Calu3 (cell line): ENCODE results near the gene HSDL1. TPM values are rescaled to one million over a fixed set of nuclear protein-coding genes. Genes with fewer than 3 reads are reported as not detected.
A peak's percentile ranks its signal among the peaks of the same experiment; 100 is the strongest.

Source experiments
- BruUV-seq: library from RNA; stranded (reverse); fragments of 400-500 nt; replicated peaks from 2 replicates; lab custom pipeline; 2021; lab: Mats Ljungman, UMichigan
- CTCF ChIA-PET: fragments of 300-600 bp; sonication (Branson Sonifier 250); formaldehyde crosslinking; loops from one replicate; lab custom pipeline; 2022; ENCODE audit warnings: antibody characterized with exemption; lab: Charles Lee
- DNase-seq: peaks from one replicate; pipeline ENCODE4 v3.0.0; 2022
- H3K27ac Mint-ChIP-seq: one replicate; pipeline ENCODE4 v1.8.0; 2022; ENCODE audit warnings: mixed read lengths; ENCODE audit not compliant: unreplicated experiment
- H3K27me3 Mint-ChIP-seq: one replicate; pipeline ENCODE4 v1.8.0; 2022; ENCODE audit warnings: mixed read lengths; ENCODE audit not compliant: unreplicated experiment
- H3K36me3 Mint-ChIP-seq: one replicate; pipeline ENCODE4 v1.8.0; 2022; ENCODE audit warnings: mild to moderate bottlenecking, moderate library complexity, mixed read lengths; ENCODE audit not compliant: insufficient read depth, unreplicated experiment
- H3K4me1 Mint-ChIP-seq: one replicate; pipeline ENCODE4 v1.8.0; 2022; ENCODE audit warnings: mild to moderate bottlenecking, low read depth, mixed read lengths; ENCODE audit not compliant: unreplicated experiment
- H3K4me3 Mint-ChIP-seq: one replicate; pipeline ENCODE4 v1.8.0; 2022; ENCODE audit warnings: mild to moderate bottlenecking, low read depth, moderate library complexity, mixed read lengths; ENCODE audit not compliant: unreplicated experiment
- H3K9me3 Mint-ChIP-seq: one replicate; pipeline ENCODE4 v1.8.0; 2022; ENCODE audit warnings: low read depth, mixed read lengths; ENCODE audit not compliant: unreplicated experiment
- CTCF ChIP-seq: fragments of 200-600 bp; IDR thresholded peaks from one replicate; pipeline ENCODE4 v1.8.0; 2022; ENCODE audit warnings: antibody characterized with exemption; ENCODE audit not compliant: unreplicated experiment
- intact Hi-C: fragments of 100-400 bp; cut with micrococcal nuclease; formaldehyde crosslinking; loops from one replicate; pipeline ENCODE4 v1.10.0; 2022; ENCODE audit not compliant: unreplicated experiment
- total RNA-seq: library from RNA; stranded (reverse); gene quantifications from 2 replicates; pipeline ENCODE4 v1.2.3, GENCODE V29; 2022

Gene HSDL1
- total RNA-seq, 1 experiment from 2014 or later, result 20.8 TPM

- no TSS peak for BruUV-seq
- no peak for TF ChIP-seq CTCF
- DNase-seq, result no peak
- H3K27me3 Mint-ChIP-seq, result no peaks in the 10 kb centered on the region
- intact Hi-C loops, result loop anchor here (10.0 kb wide), 1 partner anchor 223 kb away; the partner anchor contains the start of gene OSGIN1
- H3K4me3 Mint-ChIP-seq, result no peak overlapping the region
- H3K4me1 Mint-ChIP-seq, result peaks cover 9% of the 10 kb centered on the region
- H3K36me3 Mint-ChIP-seq, result peaks cover 33% of the 10 kb centered on the region
- H3K27ac Mint-ChIP-seq, result no peak overlapping the region
- no peaks in the 10 kb centered on the region for H3K9me3 Mint-ChIP-seq
- CTCF ChIA-PET, result interaction anchor here (0.7 to 1.6 kb wide), 3 partner anchors 9 to 112 kb away, joined by 3 to 6 read pairs (median 4); partner anchors contain the start of gene TAF1C
These were observed 33.3 kb upstream of the HSDL1 start for GRCh38 chr16:84178146-84178765.

DNA sequence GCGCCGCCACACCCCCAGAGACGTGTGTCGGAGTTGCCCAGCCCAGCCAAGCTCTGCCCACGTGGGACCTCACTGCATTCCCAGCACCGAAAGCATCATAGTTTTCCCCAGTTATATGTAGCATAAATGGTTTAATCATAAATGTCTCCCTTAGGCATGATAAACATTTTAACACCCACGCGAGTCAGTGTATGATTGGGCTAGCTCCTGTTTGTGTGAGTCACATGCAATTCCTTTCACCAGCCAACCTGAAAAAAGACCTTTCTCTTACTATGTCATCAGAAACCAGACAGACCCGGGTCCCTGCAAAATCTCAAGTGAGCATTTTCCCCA, 32.7 kb upstream of the HSDL1 start:
- BruUV-seq, result no TSS peak
- no peaks in the 10 kb centered on the region for H3K27me3 Mint-ChIP-seq
- TF ChIP-seq CTCF, result no peak
- peaks cover 9% of the 10 kb centered on the region for H3K4me1 Mint-ChIP-seq
- H3K36me3 Mint-ChIP-seq, result peaks cover 33% of the 10 kb centered on the region
- no peaks in the 10 kb centered on the region for H3K9me3 Mint-ChIP-seq
- H3K27ac Mint-ChIP-seq, result no peak overlapping the region
- no peak for DNase-seq
- H3K4me3 Mint-ChIP-seq, result no peak overlapping the region
- intact Hi-C loops, result loop anchor here (10.0 kb wide), 1 partner anchor 223 kb away; the partner anchor contains the start of gene OSGIN1
- CTCF ChIA-PET, result interaction anchor here (0.9 to 1.6 kb wide), 3 partner anchors 9 to 61 kb away, joined by 3 to 6 read pairs (median 3); partner anchors contain the start of genes MBTPS1 and TAF1C

DNA sequence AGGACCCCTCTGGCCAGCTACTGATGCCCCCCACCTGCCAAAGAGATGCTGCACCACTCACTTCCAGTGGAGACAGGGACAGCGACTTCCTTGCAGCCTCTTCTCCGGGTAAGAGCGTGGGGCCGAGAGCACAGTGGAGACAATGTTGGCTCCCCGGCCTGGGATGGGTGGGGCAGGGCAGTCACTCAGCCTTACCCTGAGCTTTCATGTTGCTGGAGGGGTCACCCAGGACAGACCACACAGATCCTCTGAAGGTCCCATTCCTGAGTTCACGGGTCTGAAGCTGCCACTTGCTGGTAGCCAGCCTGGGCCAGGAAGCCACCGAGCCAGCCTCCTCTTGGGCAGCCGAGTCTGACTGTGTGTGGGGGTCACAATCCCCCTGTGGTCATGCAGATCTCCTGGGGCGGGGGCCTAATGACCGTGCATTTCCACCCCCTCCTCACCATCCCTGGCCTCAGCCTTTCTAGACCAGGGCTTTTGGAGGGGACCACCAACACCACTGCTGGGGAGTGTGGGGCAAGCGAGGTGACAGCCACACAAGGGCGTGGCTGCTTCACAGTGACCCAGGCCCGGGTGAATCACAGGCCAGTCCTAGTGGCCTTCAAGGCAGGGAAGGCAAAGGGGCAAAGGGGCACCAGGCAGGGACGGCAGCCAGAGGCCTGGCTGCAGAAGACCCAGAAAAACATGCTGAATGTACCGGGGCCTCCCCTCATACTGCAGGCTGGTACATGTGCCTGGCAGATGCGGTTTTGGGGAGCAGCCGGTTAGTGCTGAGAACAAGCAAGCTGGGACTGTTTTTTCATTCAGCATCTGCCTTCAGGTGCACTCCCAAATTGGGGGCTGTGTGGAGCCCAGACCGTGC, 31.4 kb upstream of the HSDL1 start:
- Mint-ChIP-seq H3K27ac (no peak overlapping the region), H3K4me1 (peaks cover 9% of the 10 kb centered on the region), H3K9me3 (no peaks in the 10 kb centered on the region), H3K36me3 (peaks cover 30% of the 10 kb centered on the region), H3K27me3 (no peaks in the 10 kb centered on the region), H3K4me3 (no peak overlapping the region)
- intact Hi-C loops, result loop anchor here (10.0 kb wide), 1 partner anchor 222 kb away; the partner anchor contains the start of gene OSGIN1
- TF ChIP-seq CTCF, result no peak
- CTCF ChIA-PET, result interaction anchor here (1.0 to 2.2 kb wide), 3 partner anchors 11 to 92 kb away, joined by 5 to 9 read pairs (median 6); partner anchors contain the start of gene TAF1C
- BruUV-seq, result no TSS peak
- DNase-seq, result no peak

DNA sequence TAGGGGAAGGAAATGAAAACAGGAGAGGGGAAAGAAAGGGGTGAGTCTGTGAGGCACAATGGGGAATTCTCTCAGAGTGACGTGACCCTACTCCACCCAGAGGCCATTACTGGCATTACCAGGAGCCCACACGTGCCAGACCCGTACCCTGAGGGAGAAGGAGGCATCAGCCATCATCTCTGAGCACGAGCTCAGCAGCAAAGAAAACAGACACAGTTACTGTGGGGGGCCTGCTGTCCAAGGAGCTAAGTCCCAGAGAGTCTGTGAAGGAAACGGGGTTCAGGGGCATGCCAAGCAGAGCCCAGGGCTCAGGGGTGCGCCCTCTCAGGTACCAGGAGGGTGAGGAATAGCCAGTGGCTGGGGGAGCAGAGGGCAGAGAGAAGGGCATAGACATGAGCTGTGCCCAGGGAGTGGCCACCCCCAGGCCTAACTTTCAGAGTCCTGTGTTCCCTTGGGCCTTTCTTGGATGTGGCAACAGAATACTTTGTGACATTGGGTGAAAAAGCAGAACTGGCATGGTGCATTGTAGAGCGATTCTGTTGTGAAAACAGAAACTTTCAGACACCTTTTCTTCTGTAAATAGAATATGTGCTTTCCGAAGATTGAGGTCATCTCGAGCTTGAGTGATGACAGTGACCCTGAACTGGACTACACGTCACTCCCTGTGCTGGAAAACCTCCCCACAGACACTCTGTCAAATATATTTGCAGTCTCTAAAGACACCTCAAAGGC, 30.5 kb upstream of the HSDL1 start:
- DNase-seq, result peak; percentile 88
- intact Hi-C loops, result loop anchor here (1.0 to 10.0 kb wide), 3 partner anchors 31 to 221 kb away; partner anchors contain the start of gene OSGIN1
- TSS peak; percentile 4 for BruUV-seq

More for the DNA sequence above, 30.5 kb upstream of the HSDL1 start:
- H3K36me3 Mint-ChIP-seq, result peaks cover 21% of the 10 kb centered on the region
- no peaks in the 10 kb centered on the region for H3K27me3 Mint-ChIP-seq
- H3K27ac Mint-ChIP-seq, result peak overlapping the region; percentile 45
- peaks cover 9% of the 10 kb centered on the region for H3K4me1 Mint-ChIP-seq
- TF ChIP-seq CTCF, result peak; percentile 93
- no peak overlapping the region for H3K4me3 Mint-ChIP-seq
- H3K9me3 Mint-ChIP-seq, result no peaks in the 10 kb centered on the region
- CTCF ChIA-PET, result interaction anchor here (0.8 to 2.2 kb wide), 5 partner anchors 11 to 222 kb away, joined by 3 to 9 read pairs (median 5); partner anchors contain the start of genes MBTPS1 and TAF1C
